BJ (cell line): Measurements from ENCODE around the gene FIBIN. TPM values are rescaled to one million over a fixed set of nuclear protein-coding genes. Genes with fewer than 3 reads are reported as not detected.

ENCODE experiments used
- CTCF ChIA-PET: fragments of 350-600 bp; formaldehyde crosslinking; extraction: SDS; loops from one replicate; lab custom pipeline; 2021; ENCODE audit warnings: antibody characterized with exemption, inconsistent platforms; lab: Yijun Ruan, JAX
- POLR2A ChIA-PET: fragments of 300-600 bp; sonication (Branson Sonifier 250); formaldehyde crosslinking; extraction: SDS; loops from one replicate; lab custom pipeline; 2021; ENCODE audit warnings: antibody characterized with exemption; lab: Charles Lee
- DNase-seq: peaks from one replicate; pipeline ENCODE4 v3.0.0-alpha.2; 2011; ENCODE audit warnings: low read depth
- H3K27me3 ChIP-seq: 2 replicates; pipeline ENCODE4 v1.6.0; 2011; ENCODE audit warnings: low read length; ENCODE audit not compliant: control insufficient read depth, insufficient read depth
- H3K36me3 ChIP-seq: 2 replicates; pipeline ENCODE4 v1.5.1; 2011; ENCODE audit warnings: low read length; ENCODE audit not compliant: control insufficient read depth, insufficient read depth
- H3K4me3 ChIP-seq: 2 replicates; pipeline ENCODE4 v1.5.1; 2011; ENCODE audit warnings: low read depth, mild to moderate bottlenecking, control low read depth, low read length
- polyA plus RNA-seq: library from polyadenylated mRNA; depleted of rRNA; stranded (reverse); fragments of >200 nt; gene quantifications from 2 replicates; pipeline ENCODE4 v1.2.3, GENCODE V29; 2011
- TF ChIP-seq, protein P1 (sequence below): IDR thresholded peaks from 2 replicates; pipeline ENCODE4 v1.5.1; 2011; ENCODE audit warnings: low read depth, mild to moderate bottlenecking, control low read depth, inconsistent platforms, low read length, moderate library complexity; ENCODE audit not compliant: insufficient read depth

Gene FIBIN
- polyA plus RNA-seq, 1 experiment: 24.7 TPM

DNA sequence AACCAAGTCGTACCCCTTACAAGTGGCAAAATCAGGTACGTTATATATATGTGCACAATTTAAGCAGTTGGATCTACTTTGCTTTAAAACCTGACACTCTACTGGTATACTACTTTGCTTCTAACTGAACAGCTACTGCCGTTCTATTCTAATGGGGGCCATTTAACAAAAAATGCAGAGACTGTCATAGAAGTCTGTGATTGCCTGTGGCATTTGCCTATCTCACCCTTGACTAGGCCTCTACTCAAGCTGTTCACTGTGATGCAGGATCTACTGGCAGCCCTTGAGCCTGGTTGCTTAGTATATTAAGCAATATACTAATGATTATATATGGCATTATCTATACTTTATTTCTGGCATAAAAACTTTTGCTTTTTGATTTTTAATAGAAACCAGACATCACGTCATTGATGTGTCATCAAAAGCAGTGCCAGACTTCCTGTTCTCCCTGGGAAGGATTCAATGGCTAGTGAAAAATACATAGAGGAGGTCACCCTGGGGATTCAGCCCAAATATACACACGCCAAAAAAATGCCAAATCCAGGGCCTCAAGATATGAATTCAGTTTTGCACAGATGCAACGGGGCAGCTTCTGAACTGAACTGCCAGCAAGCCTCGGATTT, 40.0 kb upstream of the FIBIN start:
- DNase-seq: no peak
- no peak overlapping the region for H3K4me3 ChIP-seq
- POLR2A ChIA-PET: no interaction called here
- no peaks in the 10 kb centered on the region for H3K36me3 ChIP-seq
- CTCF ChIA-PET: interaction anchor here (2.5 kb wide), 1 partner anchor 10 kb away, joined by 7 read pairs; no protein-coding TSS in a partner anchor
- TF ChIP-seq, protein P1, sequence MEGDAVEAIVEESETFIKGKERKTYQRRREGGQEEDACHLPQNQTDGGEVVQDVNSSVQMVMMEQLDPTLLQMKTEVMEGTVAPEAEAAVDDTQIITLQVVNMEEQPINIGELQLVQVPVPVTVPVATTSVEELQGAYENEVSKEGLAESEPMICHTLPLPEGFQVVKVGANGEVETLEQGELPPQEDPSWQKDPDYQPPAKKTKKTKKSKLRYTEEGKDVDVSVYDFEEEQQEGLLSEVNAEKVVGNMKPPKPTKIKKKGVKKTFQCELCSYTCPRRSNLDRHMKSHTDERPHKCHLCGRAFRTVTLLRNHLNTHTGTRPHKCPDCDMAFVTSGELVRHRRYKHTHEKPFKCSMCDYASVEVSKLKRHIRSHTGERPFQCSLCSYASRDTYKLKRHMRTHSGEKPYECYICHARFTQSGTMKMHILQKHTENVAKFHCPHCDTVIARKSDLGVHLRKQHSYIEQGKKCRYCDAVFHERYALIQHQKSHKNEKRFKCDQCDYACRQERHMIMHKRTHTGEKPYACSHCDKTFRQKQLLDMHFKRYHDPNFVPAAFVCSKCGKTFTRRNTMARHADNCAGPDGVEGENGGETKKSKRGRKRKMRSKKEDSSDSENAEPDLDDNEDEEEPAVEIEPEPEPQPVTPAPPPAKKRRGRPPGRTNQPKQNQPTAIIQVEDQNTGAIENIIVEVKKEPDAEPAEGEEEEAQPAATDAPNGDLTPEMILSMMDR: no peak
- H3K27me3 ChIP-seq: no peaks in the 10 kb centered on the region

DNA sequence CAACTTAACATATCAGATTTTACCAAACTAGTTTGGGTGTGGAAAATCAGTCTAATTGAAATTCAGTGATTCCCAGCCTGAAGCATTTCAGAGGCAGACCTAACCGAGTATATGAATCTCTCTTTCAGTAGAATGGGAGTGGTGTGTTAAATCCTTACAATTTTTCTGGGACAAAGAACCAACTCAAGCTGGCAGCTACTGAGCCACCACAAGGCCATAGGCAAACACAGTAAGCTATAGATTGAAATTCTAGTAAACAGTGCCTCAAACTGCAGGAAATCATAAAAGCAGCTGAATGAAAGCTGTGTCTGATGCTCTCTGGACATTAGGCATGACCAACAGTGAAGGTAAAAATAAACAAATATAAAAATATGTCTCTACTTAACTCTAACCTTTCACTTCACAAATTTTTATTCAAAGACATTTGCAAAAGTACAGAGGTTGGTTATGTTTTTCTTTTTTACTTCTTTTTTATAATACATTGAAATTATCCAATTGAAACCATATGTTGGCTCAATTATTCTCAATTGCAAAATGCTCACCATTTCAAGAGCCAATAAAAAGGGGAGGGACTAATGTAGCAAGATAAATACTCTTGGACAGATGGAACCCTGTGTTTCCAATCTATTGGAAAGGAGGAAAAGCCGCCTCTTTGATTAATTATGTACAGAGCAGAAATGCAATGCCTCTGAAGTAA, 35.8 kb upstream of the FIBIN start:
- no peak for DNase-seq
- H3K4me3 ChIP-seq: no peak overlapping the region
- H3K27me3 ChIP-seq: no peaks in the 10 kb centered on the region
- ChIA-PET CTCF (interaction anchor here (1.2 kb wide), 1 partner anchor 24 kb away, joined by 4 read pairs; no protein-coding TSS in a partner anchor), POLR2A (no interaction called here)
- H3K36me3 ChIP-seq: no peaks in the 10 kb centered on the region
- TF ChIP-seq, protein P1: no peak

DNA sequence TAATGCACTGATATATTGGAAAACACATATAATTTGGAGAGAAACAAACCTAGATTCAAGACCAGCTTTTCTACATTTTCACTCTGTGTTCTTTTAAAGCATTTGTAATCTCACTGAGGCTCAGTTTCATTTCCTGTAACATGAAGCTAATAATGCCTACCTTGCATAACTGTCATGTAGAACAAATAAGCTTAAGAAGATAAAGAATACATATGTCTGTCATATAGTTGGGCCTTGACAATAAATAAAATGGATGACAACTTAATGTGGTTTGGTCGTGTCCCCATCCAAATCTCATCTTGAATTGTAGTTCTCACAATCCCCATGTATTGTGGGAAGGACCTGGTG, 35.2 kb upstream of the FIBIN start:
- Histone ChIP-seq H3K27me3 (no peaks in the 10 kb centered on the region), H3K36me3 (no peaks in the 10 kb centered on the region), H3K4me3 (no peak overlapping the region)
- TF ChIP-seq, protein P1: no peak
- POLR2A ChIA-PET: no interaction called here
- DNase-seq: no peak
- CTCF ChIA-PET: interaction anchor here (1.2 kb wide), 1 partner anchor 23 kb away, joined by 4 read pairs; no protein-coding TSS in a partner anchor

DNA sequence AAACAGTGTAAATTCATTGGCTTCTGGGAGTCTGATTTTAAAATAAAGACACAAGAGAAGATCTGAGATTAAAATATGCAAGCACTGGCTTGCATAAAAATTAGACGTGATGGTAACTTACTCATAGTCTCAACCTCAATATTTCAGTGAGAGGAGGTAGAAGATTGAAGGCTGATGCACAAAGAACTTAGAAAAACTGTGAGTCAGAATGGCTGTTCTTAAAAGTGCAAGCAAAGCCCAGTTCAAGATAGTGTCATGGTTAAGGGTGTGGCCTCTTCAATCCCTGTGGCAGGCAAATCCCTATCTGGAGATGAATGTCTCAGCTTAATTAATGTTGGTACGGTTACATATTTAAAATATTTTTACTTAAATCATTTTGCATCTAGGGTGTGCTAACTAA, 33.6 kb upstream of the FIBIN start:
- ChIA-PET CTCF (no interaction called here), POLR2A (no interaction called here)
- no peak for DNase-seq

DNA sequence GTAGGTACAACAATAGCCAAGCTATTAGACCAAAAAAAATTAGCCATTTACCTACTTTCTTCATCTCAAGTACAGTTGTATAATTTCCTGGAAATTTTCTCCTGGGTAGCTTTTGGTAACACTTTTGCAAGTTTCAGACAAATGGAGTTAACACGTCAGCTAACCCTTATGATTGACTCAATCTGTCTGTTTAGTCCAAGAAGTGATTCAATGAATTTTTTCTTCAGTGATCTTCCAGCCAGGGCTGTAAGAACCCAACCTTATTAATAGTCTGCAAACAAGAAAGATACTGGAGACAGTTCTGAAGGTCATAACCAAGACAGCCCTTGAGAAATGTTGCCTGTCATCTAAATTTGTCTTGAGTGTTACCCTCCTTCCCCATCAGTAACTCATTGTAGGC, 30.1 kb upstream of the FIBIN start:
- CTCF ChIA-PET: interaction anchor here (0.9 to 1.1 kb wide), 3 partner anchors 10 to 195 kb away, joined by 3 to 7 read pairs (median 3); no protein-coding TSS in a partner anchor
- Histone ChIP-seq H3K4me3 (no peak overlapping the region), H3K27me3 (no peaks in the 10 kb centered on the region), H3K36me3 (no peaks in the 10 kb centered on the region)
- POLR2A ChIA-PET: no interaction called here
- no peak for DNase-seq
- TF ChIP-seq, protein P1: no peak

More for the DNA sequence above, 33.6 kb upstream of the FIBIN start:
- no peak overlapping the region for H3K4me3 ChIP-seq
- no peaks in the 10 kb centered on the region for H3K27me3 ChIP-seq
- TF ChIP-seq, protein P1: no peak
- no peaks in the 10 kb centered on the region for H3K36me3 ChIP-seq
